B cell (primary cell): Measurements from ENCODE around the gene MAB21L2. TPM values are rescaled to one million over a fixed set of nuclear protein-coding genes. Genes with fewer than 3 reads are reported as not detected.

Experiments used
- ATAC-seq: fragments of 200-7000 bp; cut with Tn5 transposase; one replicate; pipeline ENCODE4 v1.10.0; 2021; ENCODE audit warnings: low read depth, mild to moderate bottlenecking, moderate number of reproducible peaks, moderate library complexity
- CTCF ChIA-PET: fragments of 350-600 bp; sonication (Branson Sonifier 250); formaldehyde crosslinking; loops from one replicate; lab custom pipeline; 2021; ENCODE audit warnings: antibody characterized with exemption, inconsistent platforms; lab: Charles Lee
- POLR2A ChIA-PET: fragments of 350-600 bp; sonication (Branson Sonifier 250); formaldehyde crosslinking; loops from one replicate; lab custom pipeline; 2021; ENCODE audit warnings: antibody characterized with exemption; lab: Charles Lee
- DNase-seq: peaks from one replicate; pipeline ENCODE4 v3.0.0; 2013
- H2AFZ ChIP-seq: 2 replicates; pipeline ENCODE4 v1.6.1; 2012; ENCODE audit warnings: mild to moderate bottlenecking, low read depth, low read length; ENCODE audit not compliant: insufficient read depth, poor library complexity, severe bottlenecking
- H3K27ac ChIP-seq, 2 donors: 1 replicate in 1 of 2; 2 replicates in 1 of 2; pipeline ENCODE4 v1.5.1; 2012 to 2013; ENCODE audit warnings: low read length in 2 of 2, mild to moderate bottlenecking in 2 of 2, moderate library complexity in 1 of 2
- H3K27me3 ChIP-seq, 4 experiments: fragments of 200-600 bp in 1 of 4; sonication (generic) in 1 of 4; replicated peaks in 1 of 4; 1 replicate in 2 of 4; 2 replicates in 2 of 4; pipeline versions ENCODE4 v1.6.1 to v1.7.0; 2013 to 2016; ENCODE audit warnings: low read length in 3 of 4, mild to moderate bottlenecking in 2 of 4, mixed read lengths in 1 of 4, moderate library complexity in 1 of 4; ENCODE audit not compliant: insufficient read depth in 4 of 4, control insufficient read depth in 3 of 4; ENCODE audit errors: control extremely low read depth in 1 of 4
- H3K36me3 ChIP-seq, 2 experiments: replicated peaks in 1 of 2; 1 replicate in 1 of 2; 2 replicates in 1 of 2; pipeline versions ENCODE4 v1.6.1 to v1.7.1; 2013; ENCODE audit warnings: low read length in 1 of 2; ENCODE audit not compliant: insufficient read depth in 2 of 2, control insufficient read depth in 1 of 2; ENCODE audit errors: control extremely low read depth in 1 of 2, extremely low read depth in 1 of 2
- H3K4me1 ChIP-seq, 2 donors: fragments of 200-600 bp in 1 of 2; sonication (generic) in 1 of 2; 1 replicate in 1 of 2; 2 replicates in 1 of 2; pipeline versions ENCODE4 v1.5.1 to v1.6.1; 2013 to 2017; ENCODE audit warnings: low read length in 2 of 2; ENCODE audit not compliant: control insufficient read depth in 2 of 2, insufficient read depth in 2 of 2
- H3K4me2 ChIP-seq: replicated peaks from 2 replicates; pipeline ENCODE3; 2012; ENCODE audit warnings: mild to moderate bottlenecking, low read depth, low read length; ENCODE audit not compliant: poor library complexity, severe bottlenecking
- H3K4me3 ChIP-seq, 5 experiments: fragments of 200-600 bp in 1 of 5; sonication (generic) in 1 of 5; 1 replicate in 3 of 5; 2 replicates in 2 of 5; pipeline versions ENCODE4 v1.5.1 to v1.7.0; 2011 to 2016; ENCODE audit warnings: low read length in 4 of 5, mild to moderate bottlenecking in 4 of 5, low read depth in 2 of 5, control low read depth in 1 of 5, moderate library complexity in 1 of 5; ENCODE audit not compliant: insufficient read depth in 1 of 5; ENCODE audit errors: control extremely low read depth in 1 of 5, extremely low read depth in 1 of 5
- H3K79me2 ChIP-seq: fragments of 200-600 bp; sonication (generic); one replicate; pipeline ENCODE4 v1.6.0; 2016; ENCODE audit warnings: low read length; ENCODE audit not compliant: control insufficient read depth, insufficient read depth
- H3K9ac ChIP-seq: fragments of 200-600 bp; sonication (generic); 2 replicates; pipeline ENCODE4 v1.6.1; 2017; ENCODE audit warnings: mild to moderate bottlenecking, low read length, moderate library complexity
- H3K9me3 ChIP-seq, 3 donors: one replicate each; pipeline versions ENCODE4 v1.6.1 to v1.7.1; 2013; ENCODE audit warnings: low read length in 2 of 3; ENCODE audit not compliant: control insufficient read depth in 2 of 3, insufficient read depth in 1 of 3; ENCODE audit errors: control extremely low read depth in 1 of 3
- H4K20me1 ChIP-seq: 2 replicates; pipeline ENCODE4 v1.6.0; 2012; ENCODE audit warnings: mild to moderate bottlenecking, low read length; ENCODE audit not compliant: insufficient read depth, control insufficient read depth, poor library complexity, severe bottlenecking
- H3K27ac Mint-ChIP-seq: one replicate; pipeline ENCODE4 v1.8.0; 2021; ENCODE audit warnings: mixed read lengths
- H3K27me3 Mint-ChIP-seq: one replicate; pipeline ENCODE4 v1.8.0; 2021; ENCODE audit warnings: mixed read lengths
- H3K4me1 Mint-ChIP-seq: one replicate; pipeline ENCODE4 v1.8.0; 2021; ENCODE audit warnings: mixed read lengths
- H3K4me3 Mint-ChIP-seq: one replicate; pipeline ENCODE4 v1.8.0; 2021; ENCODE audit warnings: mixed read lengths
- H3K9me3 Mint-ChIP-seq: one replicate; pipeline ENCODE4 v1.8.0; 2022; ENCODE audit warnings: mixed read lengths; ENCODE audit not compliant: insufficient read depth
- EZH2 ChIP-seq: IDR thresholded peaks from 2 replicates; pipeline ENCODE4 v1.6.1; 2012; ENCODE audit warnings: borderline replicate concordance, low read depth, mild to moderate bottlenecking, moderate library complexity, low read length; ENCODE audit not compliant: insufficient read depth, poor library complexity, severe bottlenecking
- WGBS: methylation state at CpG from one replicate; pipeline ENCODE4 v1.1.5; 2013; ENCODE audit warnings: missing lambda C conversion rate; ENCODE audit not compliant: insufficient coverage; 5-methylcytosine and 5-hydroxymethylcytosine counted together
- intact Hi-C: fragments of 100-400 bp; cut with micrococcal nuclease; formaldehyde crosslinking; loops from one replicate; pipeline ENCODE4 v1.10.0; 2022
- polyA plus RNA-seq: library from polyadenylated mRNA; depleted of rRNA; stranded (reverse); fragments of >200 nt; gene quantifications from 2 replicates; pipeline ENCODE4 v1.2.3, GENCODE V29; 2012
- total RNA-seq, 2 donors: library from RNA; stranded (reverse); fragments of 120-200 nt in 1 of 2; gene quantifications; 1 replicate in 1 of 2; 2 replicates in 1 of 2; pipeline versions ENCODE4 v1.2.3 to v1.2.4, GENCODE V29; 2013 to 2022
- TF ChIP-seq, protein P1 (sequence below): fragments of 200-600 bp; IDR thresholded peaks from one replicate; pipeline ENCODE4 v1.8.0; 2022; ENCODE audit warnings: antibody characterized with exemption, mild to moderate bottlenecking

The MAB21L2 gene
- total and polyA plus RNA-seq, 2 donors (not counting 1 experiment from before 2014, with no cell fraction given) = not detected

DNA sequence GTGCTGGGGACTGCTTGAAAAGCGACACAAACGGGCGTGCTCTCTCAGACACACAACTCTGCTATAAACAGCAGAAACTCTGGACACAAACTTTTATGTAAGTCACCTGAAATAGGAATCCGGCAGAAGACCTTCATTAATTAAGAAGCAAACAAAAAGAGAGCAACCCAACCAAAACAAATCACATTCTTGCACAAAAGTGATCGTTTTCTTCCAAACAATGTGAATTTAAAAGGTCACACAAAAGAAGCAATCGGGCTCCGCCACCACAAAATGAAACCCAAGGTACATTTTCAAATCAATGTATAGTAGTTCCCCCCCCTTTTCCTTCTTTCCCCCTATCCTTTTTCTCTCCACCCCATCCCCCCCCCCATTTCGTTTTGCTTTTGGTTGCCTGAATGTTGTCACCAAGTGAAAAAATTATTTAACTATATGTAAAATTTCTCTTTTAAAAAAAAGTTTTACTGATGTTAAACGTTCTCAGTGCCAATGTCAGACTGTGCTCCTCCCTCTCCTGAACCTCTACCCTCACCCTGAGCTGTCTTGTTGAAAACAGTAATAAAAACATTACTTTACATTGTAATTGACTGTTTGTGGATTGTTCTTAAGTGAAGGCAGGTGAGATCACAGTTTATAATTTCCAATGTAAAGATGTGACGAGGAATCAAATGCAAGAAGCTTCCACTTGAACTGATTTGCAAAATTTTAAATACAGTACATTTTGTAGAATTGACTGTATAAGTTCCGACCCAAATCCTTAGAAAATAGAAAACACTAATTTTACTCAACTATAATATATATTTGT lies 2.4 kb downstream of the MAB21L2 start:
- ATAC-seq (no peak), DNase-seq (no peak)
- Histone ChIP-seq H3K79me2 (no peaks in the 10 kb centered on the region), H3K36me3 (peaks cover 2 to 49% of the 10 kb centered on the region in 2 experiments), H4K20me1 (no peaks in the 10 kb centered on the region), H3K4me3 (no peak overlapping the region), H2AFZ (no peak overlapping the region), H3K4me1 (no peaks in the 10 kb centered on the region), H3K9ac (no peak overlapping the region), H3K27me3 (no peaks in the 10 kb centered on the region), H3K9me3 (peaks cover 0 to 26% (median 0%) of the 10 kb centered on the region in 3 donors), H3K27ac (no peak overlapping the region), H3K4me2 (no peak overlapping the region)
- ChIA-PET CTCF (interaction anchor here (0.9 kb wide), 1 partner anchor 9 kb away, joined by 3 read pairs; no protein-coding TSS in a partner anchor), POLR2A (no interaction called here)
- no peaks in the 10 kb centered on the region for H3K9me3 Mint-ChIP-seq
- no peak overlapping the region for H3K4me3 Mint-ChIP-seq
- H3K4me1 Mint-ChIP-seq = no peaks in the 10 kb centered on the region
- no peak for TF ChIP-seq EZH2
- TF ChIP-seq, protein P1, sequence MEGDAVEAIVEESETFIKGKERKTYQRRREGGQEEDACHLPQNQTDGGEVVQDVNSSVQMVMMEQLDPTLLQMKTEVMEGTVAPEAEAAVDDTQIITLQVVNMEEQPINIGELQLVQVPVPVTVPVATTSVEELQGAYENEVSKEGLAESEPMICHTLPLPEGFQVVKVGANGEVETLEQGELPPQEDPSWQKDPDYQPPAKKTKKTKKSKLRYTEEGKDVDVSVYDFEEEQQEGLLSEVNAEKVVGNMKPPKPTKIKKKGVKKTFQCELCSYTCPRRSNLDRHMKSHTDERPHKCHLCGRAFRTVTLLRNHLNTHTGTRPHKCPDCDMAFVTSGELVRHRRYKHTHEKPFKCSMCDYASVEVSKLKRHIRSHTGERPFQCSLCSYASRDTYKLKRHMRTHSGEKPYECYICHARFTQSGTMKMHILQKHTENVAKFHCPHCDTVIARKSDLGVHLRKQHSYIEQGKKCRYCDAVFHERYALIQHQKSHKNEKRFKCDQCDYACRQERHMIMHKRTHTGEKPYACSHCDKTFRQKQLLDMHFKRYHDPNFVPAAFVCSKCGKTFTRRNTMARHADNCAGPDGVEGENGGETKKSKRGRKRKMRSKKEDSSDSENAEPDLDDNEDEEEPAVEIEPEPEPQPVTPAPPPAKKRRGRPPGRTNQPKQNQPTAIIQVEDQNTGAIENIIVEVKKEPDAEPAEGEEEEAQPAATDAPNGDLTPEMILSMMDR = no peak
- H3K27ac Mint-ChIP-seq = no peak overlapping the region
- intact Hi-C loops = no loop called here
- no peaks in the 10 kb centered on the region for H3K27me3 Mint-ChIP-seq
- 100% methylated on average over 4 of the region's 11 CpGs for whole genome bisulfite sequencing

DNA sequence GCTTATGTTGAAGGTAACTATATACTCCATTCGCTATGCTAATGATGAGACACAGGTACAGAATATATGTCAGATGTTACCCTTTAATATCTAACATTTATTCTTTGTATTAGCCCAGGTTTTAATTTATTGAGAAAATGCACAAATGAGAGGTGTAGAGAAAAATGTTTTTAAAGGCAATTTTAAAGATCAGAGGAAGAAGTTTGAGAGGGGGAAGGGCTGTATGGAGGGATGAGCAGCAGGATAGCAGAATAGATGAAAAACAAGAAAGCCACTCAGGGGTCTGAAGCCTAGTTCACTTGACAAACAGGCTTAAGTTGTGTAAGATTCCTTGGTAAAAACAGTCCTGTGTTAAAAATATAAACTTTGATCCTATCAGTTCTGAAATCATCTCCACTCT lies 3.7 kb downstream of the MAB21L2 start:
- POLR2A ChIA-PET = no interaction called here
- ATAC-seq (no peak), DNase-seq (no peak)
- Histone ChIP-seq H3K4me1 (no peaks in the 10 kb centered on the region), H3K36me3 (peaks cover 2 to 61% of the 10 kb centered on the region in 2 experiments), H3K4me2 (no peak overlapping the region), H3K4me3 (no peak overlapping the region), H3K27me3 (no peaks in the 10 kb centered on the region), H3K9me3 (peaks cover 0 to 18% (median 0%) of the 10 kb centered on the region in 3 donors), H2AFZ (no peak overlapping the region), H4K20me1 (no peaks in the 10 kb centered on the region), H3K27ac (no peak overlapping the region), H3K79me2 (no peaks in the 10 kb centered on the region), H3K9ac (no peak overlapping the region)
- Mint-ChIP-seq H3K4me1 (no peaks in the 10 kb centered on the region), H3K27ac (no peak overlapping the region), H3K9me3 (no peaks in the 10 kb centered on the region), H3K4me3 (no peak overlapping the region), H3K27me3 (no peaks in the 10 kb centered on the region)
- no CpG with 5 or more reads among the region's 1 CpG for WGBS
- CTCF ChIA-PET = no interaction called here
- TF ChIP-seq, protein P1 = no peak
- no peak for TF ChIP-seq EZH2
- intact Hi-C loops = no loop called here
